ENCODE results near the gene FAM53B.

The FAM53B gene

GRCh38 chr10:124728830-124729661 is 15.1 kb downstream of the FAM53B start:
- in situ Hi-C loops (cut with HindIII; ENCODE audit: low sequenced_read_pairs), result no loop called here

- in situ Hi-C loops (cut with HindIII; ENCODE audit: low sequenced_read_pairs), result no loop called here
These were observed 15.9 kb downstream of the FAM53B start for GRCh38 chr10:124728071-124728829.

GRCh38 chr10:124727361-124727960 is 16.7 kb downstream of the FAM53B start:
- in situ Hi-C loops (cut with HindIII; ENCODE audit: low sequenced_read_pairs), result no loop called here

GRCh38 chr10:124725791-124726190 is 18.4 kb downstream of the FAM53B start:
- in situ Hi-C loops (cut with HindIII; ENCODE audit: low sequenced_read_pairs), result no loop called here

- in situ Hi-C loops (cut with HindIII; ENCODE audit: low sequenced_read_pairs), result no loop called here
These were observed 19.0 kb downstream of the FAM53B start for GRCh38 chr10:124725171-124725631.

GRCh38 chr10:124724279-124725027 is 19.7 kb downstream of the FAM53B start:
- in situ Hi-C loops (cut with HindIII; ENCODE audit: low sequenced_read_pairs), result no loop called here

DNA sequence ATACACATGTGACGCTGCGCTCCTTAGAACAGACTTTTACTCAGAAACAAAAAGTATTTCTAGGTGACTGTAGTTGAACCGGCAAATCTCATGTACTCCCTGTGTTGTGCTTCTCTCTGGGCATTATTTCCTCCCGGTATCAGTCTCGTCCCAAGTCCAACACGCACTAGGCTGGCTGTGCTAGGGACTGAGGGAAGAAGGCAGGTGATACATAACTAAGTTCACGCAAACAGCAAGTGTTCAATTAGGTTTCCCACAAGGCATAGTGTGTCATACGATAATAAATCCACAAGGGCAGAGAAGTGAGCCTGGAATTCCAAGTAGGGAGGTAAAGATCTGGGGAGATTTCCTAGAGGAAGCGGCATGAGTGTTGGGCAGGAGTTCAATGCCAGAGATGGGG is 20.4 kb downstream of the FAM53B start:
- in situ Hi-C loops (cut with HindIII; ENCODE audit: low sequenced_read_pairs), result no loop called here

DNA sequence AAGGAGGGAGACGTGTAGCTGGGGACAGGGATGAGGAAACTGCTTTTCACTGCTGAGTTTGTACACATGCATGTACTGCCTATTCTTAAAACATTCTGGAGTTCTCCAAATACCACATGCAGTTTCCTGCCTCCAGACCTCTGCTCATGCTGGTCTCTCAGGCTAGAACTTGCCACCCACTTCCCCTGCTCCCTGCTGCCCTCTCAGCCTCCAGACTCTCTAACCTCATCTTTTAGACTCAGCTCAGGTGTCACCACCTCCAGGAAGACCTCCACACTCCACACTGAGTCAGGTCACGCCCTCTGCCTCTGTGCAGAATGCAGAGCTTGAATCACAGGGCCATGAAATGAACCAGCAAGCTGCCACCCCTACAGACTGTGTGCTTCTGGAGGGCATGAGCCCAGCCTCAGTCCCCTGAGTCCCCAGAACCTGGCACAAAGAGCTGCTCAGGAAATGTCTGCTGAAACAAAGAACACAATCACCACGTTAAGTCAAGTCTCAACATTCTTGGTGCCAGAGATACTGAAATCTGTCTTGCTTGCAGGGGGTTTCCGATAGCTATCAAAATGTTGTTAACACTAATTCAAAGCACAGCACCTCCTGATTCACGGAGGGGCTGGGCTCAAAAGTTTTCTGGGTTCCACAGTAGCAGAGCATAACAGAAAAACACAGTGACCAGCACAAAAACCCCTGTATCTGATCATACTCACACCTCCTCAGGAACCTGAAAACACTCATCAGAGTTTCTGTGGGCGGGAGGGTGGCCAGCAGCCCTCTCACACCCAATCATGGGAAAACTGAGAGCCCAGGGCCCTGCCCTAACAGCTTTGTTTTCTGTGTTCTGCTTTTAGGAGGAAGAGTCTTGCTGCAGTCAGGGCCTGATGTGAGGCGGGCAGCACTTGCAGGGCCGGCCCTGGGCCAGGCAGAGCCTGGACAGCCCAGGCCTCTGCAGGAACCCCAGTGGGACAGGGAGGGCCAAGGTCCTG is 21.1 kb downstream of the FAM53B start:
- in situ Hi-C loops (cut with HindIII; ENCODE audit: low sequenced_read_pairs), result no loop called here

DNA sequence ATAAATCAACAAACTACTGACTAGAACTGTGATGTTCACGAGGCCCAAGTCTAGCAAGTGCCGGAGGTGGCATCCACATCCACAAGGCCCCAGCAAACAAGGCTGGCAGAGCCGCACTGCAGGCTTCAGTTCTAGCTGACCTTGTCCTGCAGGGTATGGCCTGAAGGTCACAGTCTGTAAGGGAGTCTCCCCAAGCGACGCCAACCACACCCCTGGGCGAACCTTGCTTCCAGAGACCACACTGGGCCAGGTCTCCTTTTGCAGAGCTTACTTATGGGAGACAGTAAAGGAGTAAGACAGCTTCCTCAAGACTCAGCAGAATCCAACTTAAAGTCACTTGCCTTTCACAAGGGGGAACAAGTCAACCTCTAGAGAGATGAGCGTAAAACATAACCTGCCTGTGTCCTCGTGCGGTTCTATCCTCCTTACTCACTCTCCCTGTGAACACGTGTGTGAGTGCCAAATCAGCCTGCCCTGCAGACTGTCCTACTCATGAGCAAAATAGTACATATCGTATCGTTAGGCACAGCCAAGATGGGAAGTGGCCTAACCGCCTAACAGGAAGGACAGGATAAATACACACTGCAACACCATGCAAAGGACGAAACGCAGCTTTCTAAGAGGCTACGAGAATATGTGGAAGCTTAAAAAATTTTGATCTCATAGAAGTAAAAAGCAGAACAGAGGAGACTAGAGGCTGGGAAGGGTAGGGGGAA is 22.7 kb downstream of the FAM53B start:
- in situ Hi-C loops (cut with HindIII; ENCODE audit: low sequenced_read_pairs), result no loop called here

DNA sequence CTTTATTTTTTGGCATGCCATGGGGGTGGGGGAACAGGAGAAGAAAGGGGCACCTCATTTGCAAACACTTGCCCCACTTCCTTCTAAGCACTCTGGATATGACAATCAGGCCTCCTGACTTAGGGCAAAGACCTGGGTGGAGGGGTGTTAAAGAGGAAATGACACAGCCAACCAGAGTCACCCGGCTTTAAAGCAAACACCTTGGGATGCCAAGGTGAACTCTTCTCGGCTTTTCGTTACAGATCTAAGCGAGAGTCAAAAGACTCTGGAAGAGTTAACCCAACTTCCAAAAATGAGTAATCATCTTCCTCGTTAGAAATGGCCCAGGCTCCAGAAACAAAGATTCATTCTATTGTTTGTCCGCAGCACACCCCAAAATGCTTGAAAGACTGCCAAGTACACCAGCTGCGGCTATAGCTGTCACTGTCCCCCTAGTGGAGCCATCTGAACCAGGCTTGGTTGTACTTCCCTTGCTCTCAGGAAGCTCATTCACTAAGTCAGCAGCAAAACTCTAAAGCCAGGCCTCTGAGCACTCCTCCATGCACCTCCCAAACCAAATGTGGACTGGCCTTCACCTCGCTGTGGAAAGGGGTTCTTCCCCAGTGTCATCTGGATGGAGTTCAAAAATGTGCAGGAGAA is 24.8 kb downstream of the FAM53B start:
- in situ Hi-C loops (cut with HindIII; ENCODE audit: low sequenced_read_pairs), result no loop called here

DNA sequence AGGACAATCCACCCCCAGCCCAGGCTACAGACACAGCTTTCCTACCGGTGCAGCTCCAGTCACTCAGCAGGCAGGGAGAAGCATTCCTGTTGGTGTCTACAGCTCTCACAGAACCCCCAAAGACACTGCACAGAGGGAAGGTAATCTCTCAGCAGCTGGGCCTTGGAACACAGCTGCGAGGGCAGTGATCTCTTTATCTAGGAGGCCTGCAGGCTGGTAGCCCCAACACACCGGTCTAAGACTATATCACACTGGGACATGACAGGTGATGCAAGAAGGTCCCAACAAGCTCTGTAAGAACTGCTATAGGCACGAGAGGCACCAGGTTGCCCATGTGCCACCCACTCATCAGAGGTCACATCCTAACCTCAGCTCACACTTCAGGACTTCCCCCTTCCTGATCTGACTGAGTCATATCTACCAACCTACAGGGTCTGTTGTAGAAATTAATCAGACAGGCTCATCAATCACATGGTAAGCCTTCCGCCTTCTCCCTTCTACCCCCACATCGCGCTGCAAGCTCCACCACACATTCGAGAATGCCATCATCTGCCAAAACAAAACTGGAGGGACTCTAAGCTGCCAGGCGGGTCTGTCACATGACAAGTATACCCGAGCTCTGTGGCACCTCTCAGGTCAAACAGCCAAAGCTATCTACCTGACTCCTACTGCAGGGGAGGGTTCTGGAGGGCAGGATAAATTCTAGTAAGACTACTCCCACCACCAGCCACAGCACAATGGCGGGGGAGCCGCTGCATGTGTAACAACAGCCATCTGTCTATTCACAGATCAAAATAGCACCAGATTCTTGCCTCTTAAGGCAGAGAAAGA is 26.1 kb downstream of the FAM53B start:
- in situ Hi-C loops (cut with HindIII; ENCODE audit: low sequenced_read_pairs), result no loop called here

- in situ Hi-C loops (cut with HindIII; ENCODE audit: low sequenced_read_pairs), result no loop called here
These were observed 27.0 kb downstream of the FAM53B start for GRCh38 chr10:124717041-124717757.

GRCh38 chr10:124716369-124716768 is 27.8 kb downstream of the FAM53B start:
- in situ Hi-C loops (cut with HindIII; ENCODE audit: low sequenced_read_pairs), result no loop called here

GRCh38 chr10:124715439-124715838 is 28.7 kb downstream of the FAM53B start:
- in situ Hi-C loops (cut with HindIII; ENCODE audit: low sequenced_read_pairs), result no loop called here

GRCh38 chr10:124713679-124714255 is 30.4 kb downstream of the FAM53B start:
- in situ Hi-C loops (cut with HindIII; ENCODE audit: low sequenced_read_pairs), result no loop called here

DNA sequence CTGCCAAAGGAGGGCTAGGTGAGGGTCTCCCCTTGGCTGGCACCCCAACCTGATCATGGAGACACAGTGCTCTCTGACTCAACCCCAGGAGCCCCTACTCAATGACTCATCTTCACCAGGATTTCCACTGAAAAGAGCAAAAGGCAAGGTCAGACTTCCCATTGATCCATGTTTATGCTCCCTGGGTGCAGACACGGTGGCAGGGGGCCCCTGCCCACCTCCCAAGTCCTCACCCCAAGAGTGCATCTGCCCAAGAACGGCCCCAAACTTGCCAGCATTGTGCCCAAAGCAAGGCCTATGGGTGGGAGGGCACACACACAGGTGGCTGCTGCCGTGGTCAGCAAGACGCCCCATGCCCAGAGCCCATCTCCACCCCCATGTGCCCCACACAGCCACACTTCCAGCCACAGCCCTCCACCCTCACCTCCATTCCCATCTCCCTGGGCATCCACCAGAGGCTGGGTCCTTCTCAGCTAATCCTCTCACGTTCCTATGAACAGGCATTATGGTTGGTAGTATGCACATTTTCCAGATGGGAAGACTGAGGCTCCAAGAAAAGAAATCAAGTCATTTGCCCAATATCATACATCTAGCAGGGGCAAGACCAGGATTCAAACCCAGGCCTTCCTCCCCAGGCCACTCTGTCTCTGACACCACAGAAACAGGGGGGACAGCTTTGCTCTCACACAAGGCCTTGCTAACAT is 31.3 kb downstream of the FAM53B start:
- in situ Hi-C loops (cut with HindIII; ENCODE audit: low sequenced_read_pairs), result no loop called here

Data from DLD1 (cell line).